GM21723 (cell line): ENCODE results near the gene ZNF581.
A peak's percentile ranks its signal among the peaks of the same experiment; 100 is the strongest.

ENCODE experiments used
- ATAC-seq: cut with Tn5 transposase; IDR thresholded peaks from one replicate; pipeline ENCODE4 v1.9.1; 2021; ENCODE audit warnings: mild to moderate bottlenecking, moderate library complexity; ENCODE audit not compliant: unreplicated experiment

The ZNF581 gene

GRCh38 chr19:55611300-55611982, 32.0 kb upstream of the ZNF581 start:
- no peak for ATAC-seq

DNA sequence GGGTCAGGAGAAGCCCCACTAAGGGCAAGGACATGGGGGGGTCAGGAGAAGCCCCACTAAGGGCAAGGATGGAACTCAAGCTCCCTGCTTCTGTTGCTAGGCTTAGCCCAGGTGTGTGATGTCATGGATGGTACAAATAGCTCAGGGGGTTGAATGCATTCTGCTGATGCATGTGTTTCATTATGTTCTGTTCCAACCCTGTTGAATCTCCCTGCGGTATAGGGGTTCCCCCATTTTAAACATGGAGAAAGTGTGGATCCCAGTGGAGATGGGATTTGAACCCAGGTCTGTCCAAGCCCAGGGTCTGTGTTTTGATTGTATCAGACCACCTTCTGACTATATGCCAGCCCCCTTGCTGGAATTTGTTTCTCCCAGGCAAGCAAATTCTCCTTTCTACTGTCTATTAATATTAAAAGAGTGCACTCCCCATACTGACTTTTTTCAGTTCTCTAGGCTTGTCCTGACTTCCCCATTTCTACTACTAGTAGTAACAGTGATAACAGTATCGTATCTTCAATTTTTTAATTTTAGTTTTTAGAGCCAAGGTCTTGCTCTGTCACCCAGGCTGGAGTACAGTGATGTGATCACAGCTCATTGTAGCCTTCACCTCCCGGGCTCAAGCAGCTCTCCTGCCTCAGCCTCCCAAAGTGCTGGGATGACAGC, 31.3 kb upstream of the ZNF581 start:
- ATAC-seq: no peak

GRCh38 chr19:55613396-55613795, 30.1 kb upstream of the ZNF581 start:
- no peak for ATAC-seq

DNA sequence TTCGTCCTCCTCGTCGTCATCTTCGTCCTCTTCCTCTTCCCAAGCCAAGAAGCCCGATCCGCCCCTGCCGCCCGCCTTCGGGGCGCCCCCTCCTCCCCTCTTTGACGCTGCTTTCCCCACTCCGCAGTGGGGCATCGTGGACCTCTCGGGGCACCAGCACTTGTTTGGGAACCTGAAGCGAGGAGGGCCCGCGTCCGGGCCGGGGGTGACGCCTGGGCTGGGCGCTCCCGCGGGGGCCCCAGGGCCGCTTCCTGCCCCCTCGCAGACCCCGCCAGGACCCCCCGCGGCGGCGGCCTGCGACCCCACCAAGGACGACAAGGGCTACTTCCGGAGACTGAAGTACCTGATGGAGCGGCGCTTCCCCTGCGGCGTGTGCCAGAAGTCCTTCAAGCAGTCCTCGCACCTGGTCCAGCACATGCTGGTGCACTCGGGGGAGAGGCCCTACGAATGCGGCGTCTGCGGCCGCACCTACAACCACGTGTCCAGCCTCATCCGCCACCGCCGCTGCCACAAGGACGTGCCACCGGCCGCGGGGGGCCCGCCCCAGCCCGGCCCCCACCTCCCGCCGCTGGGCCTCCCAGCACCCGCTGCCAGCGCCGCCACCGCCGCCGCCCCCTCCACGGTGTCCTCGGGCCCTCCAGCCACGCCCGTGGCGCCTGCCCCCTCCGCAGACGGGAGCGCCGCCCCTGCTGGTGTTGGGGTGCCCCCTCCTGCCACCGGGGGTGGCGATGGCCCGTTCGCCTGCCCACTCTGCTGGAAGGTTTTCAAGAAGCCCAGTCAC, 29.3 kb upstream of the ZNF581 start:
- no peak for ATAC-seq

DNA sequence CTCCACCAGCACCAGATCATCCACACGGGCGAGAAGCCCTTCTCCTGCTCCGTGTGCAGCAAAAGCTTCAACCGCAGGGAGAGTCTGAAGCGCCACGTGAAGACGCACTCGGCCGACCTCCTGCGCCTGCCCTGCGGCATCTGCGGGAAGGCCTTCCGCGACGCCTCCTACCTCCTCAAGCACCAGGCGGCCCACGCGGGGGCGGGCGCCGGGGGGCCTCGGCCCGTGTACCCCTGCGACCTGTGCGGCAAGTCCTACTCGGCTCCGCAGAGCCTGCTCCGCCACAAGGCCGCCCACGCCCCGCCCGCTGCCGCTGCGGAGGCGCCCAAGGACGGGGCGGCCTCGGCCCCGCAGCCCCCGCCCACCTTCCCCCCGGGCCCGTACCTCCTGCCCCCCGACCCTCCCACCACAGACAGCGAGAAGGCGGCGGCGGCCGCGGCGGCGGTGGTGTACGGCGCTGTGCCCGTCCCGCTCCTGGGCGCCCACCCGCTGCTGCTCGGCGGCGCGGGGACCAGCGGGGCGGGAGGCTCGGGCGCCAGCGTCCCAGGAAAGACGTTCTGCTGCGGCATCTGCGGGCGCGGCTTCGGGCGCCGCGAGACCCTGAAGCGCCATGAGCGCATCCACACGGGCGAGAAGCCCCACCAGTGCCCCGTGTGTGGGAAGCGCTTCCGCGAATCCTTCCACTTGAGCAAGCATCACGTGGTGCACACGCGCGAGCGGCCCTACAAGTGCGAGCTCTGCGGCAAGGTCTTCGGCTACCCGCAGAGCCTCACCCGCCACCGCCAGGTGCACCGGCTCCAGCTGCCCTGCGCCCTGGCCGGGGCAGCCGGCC, 28.5 kb upstream of the ZNF581 start:
- ATAC-seq: no peak

GRCh38 chr19:55615543-55616394, 27.7 kb upstream of the ZNF581 start:
- ATAC-seq: no peak

GRCh38 chr19:55616395-55616875, 27.0 kb upstream of the ZNF581 start:
- ATAC-seq: no peak

GRCh38 chr19:55617426-55617825, 26.0 kb upstream of the ZNF581 start:
- no peak for ATAC-seq

- ATAC-seq: no peak
Observed at GRCh38 chr19:55618426-55618825, 25.0 kb upstream of the ZNF581 start.

GRCh38 chr19:55619286-55619685, 24.2 kb upstream of the ZNF581 start:
- ATAC-seq: no peak

- no peak for ATAC-seq
Observed at GRCh38 chr19:55620410-55621204, 22.8 kb upstream of the ZNF581 start.

- no peak for ATAC-seq
Observed at GRCh38 chr19:55621205-55621672, 22.2 kb upstream of the ZNF581 start.

GRCh38 chr19:55621673-55622231, 21.7 kb upstream of the ZNF581 start:
- ATAC-seq: no peak

GRCh38 chr19:55622242-55622969, 21.0 kb upstream of the ZNF581 start:
- no peak for ATAC-seq

DNA sequence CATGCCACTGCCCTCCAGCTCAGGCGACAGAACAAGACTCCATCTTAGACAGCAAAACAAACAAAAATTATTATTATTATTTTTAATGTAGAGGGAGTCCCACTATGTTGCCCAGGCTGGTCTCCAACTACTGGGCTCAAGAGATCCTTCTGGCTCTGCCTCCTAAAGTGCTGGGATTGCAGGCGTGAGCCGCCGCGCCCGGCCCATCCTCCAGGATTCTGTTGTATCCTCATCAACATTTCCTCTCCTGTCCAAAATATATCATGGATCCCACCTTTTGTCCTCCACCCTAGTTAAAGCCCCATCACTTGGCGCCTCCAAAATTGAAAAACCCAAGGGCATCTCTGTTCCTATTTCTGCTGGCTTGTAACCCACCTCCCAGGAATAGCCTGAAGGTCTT, 20.3 kb upstream of the ZNF581 start:
- no peak for ATAC-seq

- no peak for ATAC-seq
Observed at GRCh38 chr19:55623561-55623960, 19.9 kb upstream of the ZNF581 start.

DNA sequence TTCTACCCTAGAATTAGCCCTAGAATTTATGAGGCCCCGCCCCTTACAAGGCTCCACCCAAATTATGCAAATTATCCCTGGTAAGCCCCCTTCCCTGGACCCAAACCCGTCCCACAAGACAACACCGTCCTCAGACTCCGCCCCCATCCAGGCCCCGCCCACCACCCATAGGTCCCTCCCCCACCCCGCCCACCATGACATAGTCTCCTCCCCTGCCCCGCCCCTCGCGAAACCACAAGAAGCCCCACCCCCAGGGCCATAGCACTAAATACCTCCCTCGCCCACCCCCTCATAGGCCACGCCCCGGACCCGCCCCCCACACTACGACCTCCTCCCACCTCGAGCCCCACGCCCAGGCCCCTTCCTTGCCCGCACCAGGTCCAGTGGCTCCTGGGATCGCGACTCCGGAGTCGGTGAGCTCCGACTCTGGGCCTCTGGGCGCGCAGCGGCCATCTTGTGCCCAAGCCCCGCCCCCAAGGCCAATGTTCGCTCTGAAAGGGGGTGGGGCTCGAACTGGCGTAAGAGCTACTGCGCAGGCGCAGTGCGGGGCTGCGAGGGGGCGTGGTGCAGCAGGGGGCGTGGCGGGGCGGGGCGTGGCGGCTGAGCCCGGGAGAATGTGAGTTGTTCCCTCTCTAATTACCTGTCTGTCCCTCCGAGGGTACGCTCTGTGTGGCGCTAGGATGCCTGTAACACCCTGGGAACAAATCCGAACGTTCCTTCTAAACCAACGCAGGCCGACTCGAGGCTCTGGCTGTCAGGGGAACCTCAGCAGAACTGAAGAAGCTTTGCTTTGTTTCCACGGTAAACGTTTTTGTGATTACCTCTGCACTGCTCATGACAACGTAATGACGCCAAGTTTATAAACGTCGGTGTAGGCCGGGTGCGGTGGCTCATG, 19.1 kb upstream of the ZNF581 start, which contains the start of gene ZNF784:
ZNF784 (minus strand) TSS at position 458 of the 895 bp plus-strand sequence; CDS start at position 453, 5 bp downstream.
- ATAC-seq: peak; percentile 53
